ENCODE results near the gene SOX12. TPM values are rescaled to one million over a fixed set of nuclear protein-coding genes. Genes with fewer than 3 reads are reported as not detected.
A peak's percentile ranks its signal among the peaks of the same experiment; 100 is the strongest.

Gene SOX12
- total and polyA plus RNA-seq, 2 experiments from 2014 or later: 6.9 to 15.4 TPM

- TF ChIP-seq, protein P1, sequence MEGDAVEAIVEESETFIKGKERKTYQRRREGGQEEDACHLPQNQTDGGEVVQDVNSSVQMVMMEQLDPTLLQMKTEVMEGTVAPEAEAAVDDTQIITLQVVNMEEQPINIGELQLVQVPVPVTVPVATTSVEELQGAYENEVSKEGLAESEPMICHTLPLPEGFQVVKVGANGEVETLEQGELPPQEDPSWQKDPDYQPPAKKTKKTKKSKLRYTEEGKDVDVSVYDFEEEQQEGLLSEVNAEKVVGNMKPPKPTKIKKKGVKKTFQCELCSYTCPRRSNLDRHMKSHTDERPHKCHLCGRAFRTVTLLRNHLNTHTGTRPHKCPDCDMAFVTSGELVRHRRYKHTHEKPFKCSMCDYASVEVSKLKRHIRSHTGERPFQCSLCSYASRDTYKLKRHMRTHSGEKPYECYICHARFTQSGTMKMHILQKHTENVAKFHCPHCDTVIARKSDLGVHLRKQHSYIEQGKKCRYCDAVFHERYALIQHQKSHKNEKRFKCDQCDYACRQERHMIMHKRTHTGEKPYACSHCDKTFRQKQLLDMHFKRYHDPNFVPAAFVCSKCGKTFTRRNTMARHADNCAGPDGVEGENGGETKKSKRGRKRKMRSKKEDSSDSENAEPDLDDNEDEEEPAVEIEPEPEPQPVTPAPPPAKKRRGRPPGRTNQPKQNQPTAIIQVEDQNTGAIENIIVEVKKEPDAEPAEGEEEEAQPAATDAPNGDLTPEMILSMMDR (IDR thresholded peaks at IDR 0.05; ENCODE audit: poor library complexity): peak; percentile 4
- TF ChIP-seq EZH2phosphoT487 (IDR thresholded peaks at IDR 0.05; ENCODE audit: low read depth, severe bottlenecking, unreplicated experiment): no peak
- peak within 1 kb of the TSS; percentile 92 for H3K4me3 ChIP-seq
- H3K27me3 ChIP-seq: no peaks in the 10 kb centered on the region
- H3K9me2 ChIP-seq (replicated peaks; ENCODE audit: insufficient read depth): no peaks in the 10 kb centered on the region
- H3K79me2 ChIP-seq: peaks cover 61% of the 10 kb centered on the region
- peak; percentile 94 for DNase-seq (ENCODE audit: low spot score)
- H3K9me3 ChIP-seq (ENCODE audit: low read depth): no peaks in the 10 kb centered on the region
- H2AFZ ChIP-seq: peak within 1 kb of the TSS; percentile 73
- peak within 1 kb of the TSS; percentile 100 for H3K27ac ChIP-seq
- peaks cover 40% of the 10 kb centered on the region for H3K4me1 ChIP-seq (ENCODE audit: insufficient read depth)
- peak within 1 kb of the TSS; percentile 98 for H3K4me2 ChIP-seq
- H3K36me3 ChIP-seq (replicated peaks; ENCODE audit: insufficient read depth, low read depth): no peaks in the 10 kb centered on the region
- H4K20me1 ChIP-seq (ENCODE audit: insufficient read depth, poor library complexity, severe bottlenecking): peaks cover 27% of the 10 kb centered on the region
- WGBS (ENCODE audit: low lambda C conversion rate, missing lambda C conversion rate): 1% methylated on average over 81 of the region's 99 CpGs
Measured at GRCh38 chr20:297098-297924, 28.0 kb upstream of the SOX12 start, which contains the start of gene ZCCHC3. Gene ZCCHC3, plus strand, starts transcription at chr20:297570. Its CDS starts 17 bp downstream, at chr20:297587.

DNA sequence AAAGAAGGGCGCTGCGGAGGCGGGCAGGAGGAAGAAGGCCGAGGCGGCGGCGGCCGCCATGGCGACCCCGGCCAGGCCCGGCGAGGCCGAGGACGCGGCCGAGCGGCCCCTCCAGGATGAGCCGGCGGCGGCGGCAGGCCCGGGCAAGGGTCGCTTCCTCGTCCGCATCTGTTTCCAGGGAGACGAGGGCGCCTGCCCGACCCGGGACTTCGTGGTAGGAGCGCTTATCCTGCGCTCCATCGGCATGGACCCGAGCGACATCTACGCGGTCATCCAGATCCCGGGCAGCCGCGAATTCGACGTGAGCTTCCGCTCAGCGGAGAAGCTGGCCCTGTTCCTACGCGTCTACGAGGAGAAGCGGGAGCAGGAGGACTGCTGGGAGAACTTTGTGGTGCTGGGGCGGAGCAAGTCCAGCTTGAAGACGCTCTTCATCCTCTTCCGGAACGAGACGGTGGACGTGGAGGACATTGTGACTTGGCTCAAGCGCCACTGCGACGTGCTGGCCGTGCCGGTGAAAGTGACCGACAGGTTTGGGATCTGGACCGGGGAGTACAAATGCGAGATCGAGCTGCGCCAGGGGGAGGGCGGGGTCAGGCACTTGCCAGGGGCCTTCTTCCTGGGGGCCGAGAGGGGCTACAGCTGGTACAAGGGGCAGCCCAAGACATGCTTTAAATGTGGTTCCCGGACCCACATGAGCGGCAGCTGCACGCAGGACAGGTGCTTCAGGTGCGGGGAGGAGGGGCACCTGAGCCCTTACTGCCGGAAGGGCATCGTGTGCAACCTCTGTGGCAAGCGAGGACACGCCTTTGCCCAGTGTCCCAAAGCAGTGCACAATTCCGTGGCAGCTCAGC is 27.2 kb upstream of the SOX12 start:
- peak; percentile 64 for DNase-seq (ENCODE audit: low spot score)
- Histone ChIP-seq H3K4me1 (ENCODE audit: insufficient read depth) (peaks cover 40% of the 10 kb centered on the region), H3K9me3 (ENCODE audit: low read depth) (no peaks in the 10 kb centered on the region), H3K36me3 (replicated peaks; ENCODE audit: insufficient read depth, low read depth) (no peaks in the 10 kb centered on the region), H3K4me3 (peak overlapping the region; percentile 92), H2AFZ (peak overlapping the region; percentile 73), H3K4me2 (peak overlapping the region; percentile 98), H3K79me2 (peaks cover 62% of the 10 kb centered on the region), H3K9me2 (replicated peaks; ENCODE audit: insufficient read depth) (no peaks in the 10 kb centered on the region), H3K27me3 (no peaks in the 10 kb centered on the region), H3K27ac (peak overlapping the region; percentile 100), H4K20me1 (ENCODE audit: insufficient read depth, poor library complexity, severe bottlenecking) (peaks cover 27% of the 10 kb centered on the region)
- TF ChIP-seq EZH2 (IDR thresholded peaks at IDR 0.05; ENCODE audit: borderline replicate concordance) (no peak), EZH2phosphoT487 (IDR thresholded peaks at IDR 0.05; ENCODE audit: low read depth, severe bottlenecking, unreplicated experiment) (no peak)
- TF ChIP-seq, protein P1 (IDR thresholded peaks at IDR 0.05; ENCODE audit: poor library complexity): no peak
- under 1% methylated on average over 63 of the region's 75 CpGs for WGBS (ENCODE audit: low lambda C conversion rate, missing lambda C conversion rate)

GRCh38 chr20:298776-299391 is 26.5 kb upstream of the SOX12 start:
- Histone ChIP-seq H3K4me1 (ENCODE audit: insufficient read depth) (peaks cover 40% of the 10 kb centered on the region), H3K4me3 (peak overlapping the region; percentile 92), H3K9me3 (ENCODE audit: low read depth) (no peaks in the 10 kb centered on the region), H3K9me2 (replicated peaks; ENCODE audit: insufficient read depth) (no peaks in the 10 kb centered on the region), H3K27me3 (no peaks in the 10 kb centered on the region), H3K4me2 (peak overlapping the region; percentile 98), H3K36me3 (replicated peaks; ENCODE audit: insufficient read depth, low read depth) (no peaks in the 10 kb centered on the region), H4K20me1 (ENCODE audit: insufficient read depth, poor library complexity, severe bottlenecking) (peaks cover 27% of the 10 kb centered on the region), H3K79me2 (peaks cover 62% of the 10 kb centered on the region), H2AFZ (no peak overlapping the region), H3K27ac (peak overlapping the region; percentile 100)
- TF ChIP-seq EZH2phosphoT487 (IDR thresholded peaks at IDR 0.05; ENCODE audit: low read depth, severe bottlenecking, unreplicated experiment) (no peak), EZH2 (IDR thresholded peaks at IDR 0.05; ENCODE audit: borderline replicate concordance) (no peak)
- TF ChIP-seq, protein P1 (IDR thresholded peaks at IDR 0.05; ENCODE audit: poor library complexity): no peak
- 4% methylated on average over 15 of the region's 15 CpGs for WGBS (ENCODE audit: low lambda C conversion rate, missing lambda C conversion rate)
- DNase-seq (ENCODE audit: low spot score): no peak

All from hepatocyte (in vitro differentiated cells).